Measurements from ENCODE around the gene BRMS1L.
"Not testable (repeated sequence)": the region's sequence is repeated elsewhere in the genome, so short reads cannot be mapped to it uniquely, and the experiment has no call there.

Gene BRMS1L, protein sequence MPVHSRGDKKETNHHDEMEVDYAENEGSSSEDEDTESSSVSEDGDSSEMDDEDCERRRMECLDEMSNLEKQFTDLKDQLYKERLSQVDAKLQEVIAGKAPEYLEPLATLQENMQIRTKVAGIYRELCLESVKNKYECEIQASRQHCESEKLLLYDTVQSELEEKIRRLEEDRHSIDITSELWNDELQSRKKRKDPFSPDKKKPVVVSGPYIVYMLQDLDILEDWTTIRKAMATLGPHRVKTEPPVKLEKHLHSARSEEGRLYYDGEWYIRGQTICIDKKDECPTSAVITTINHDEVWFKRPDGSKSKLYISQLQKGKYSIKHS

DNA sequence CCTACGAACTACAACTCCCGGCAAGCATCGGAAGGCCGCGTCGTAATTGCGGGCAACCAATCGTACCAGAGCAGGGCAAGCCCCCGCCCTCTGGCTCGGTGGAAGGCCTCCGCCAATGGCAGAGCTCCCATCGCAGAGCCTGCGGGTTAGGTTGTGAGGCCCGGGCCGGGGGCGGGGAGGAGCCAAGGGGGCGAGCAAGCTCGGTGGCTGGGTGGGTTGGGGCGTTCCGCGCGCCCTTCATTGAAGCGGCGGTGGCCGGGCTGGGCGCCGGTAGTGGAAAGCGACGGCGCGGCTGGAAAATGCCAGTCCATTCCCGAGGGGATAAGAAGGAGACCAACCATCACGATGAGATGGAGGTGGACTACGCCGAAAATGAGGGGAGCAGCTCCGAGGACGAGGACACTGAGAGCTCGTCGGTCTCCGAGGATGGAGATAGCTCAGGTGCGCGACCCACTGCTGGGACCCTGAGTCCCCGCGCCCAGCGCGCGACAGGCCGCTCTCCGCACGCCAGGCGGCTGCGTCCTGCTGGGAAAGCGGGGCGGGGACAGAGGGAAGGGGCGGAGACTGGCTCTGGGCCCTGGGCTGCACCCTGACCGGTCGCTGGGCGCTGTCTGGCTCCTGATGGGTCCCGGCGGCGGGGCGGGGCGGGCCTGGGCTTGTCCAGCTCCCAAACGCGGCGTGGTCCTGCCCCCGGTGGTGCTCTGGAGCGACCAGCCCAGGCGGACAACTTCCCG, at the start of gene BRMS1L:
BRMS1L (plus strand) TSS at position 121 of the 734 bp plus-strand sequence; CDS start at position 300, 179 bp downstream.
- peak; percentile 100 for DNase-seq

DNA sequence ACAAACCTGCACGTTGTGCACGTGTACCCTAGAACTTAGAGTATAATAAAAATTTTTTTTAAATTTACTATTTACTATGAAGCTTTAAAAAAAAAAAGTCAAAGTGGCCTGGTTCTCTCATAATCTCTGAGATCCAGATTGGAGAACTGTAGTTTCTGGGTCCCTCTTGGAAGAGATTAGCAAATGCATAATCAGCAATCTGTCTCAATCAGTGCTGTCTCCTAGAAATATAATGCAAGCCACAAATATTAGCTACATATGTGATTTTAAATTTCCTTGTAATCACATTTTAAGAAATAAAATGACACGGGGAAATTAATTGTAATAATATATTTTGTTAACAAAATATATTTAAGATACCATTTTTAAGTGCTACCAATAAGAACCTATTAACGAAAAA, 49.3 kb upstream of the BRMS1L start:
- DNase-seq = no peak

DNA sequence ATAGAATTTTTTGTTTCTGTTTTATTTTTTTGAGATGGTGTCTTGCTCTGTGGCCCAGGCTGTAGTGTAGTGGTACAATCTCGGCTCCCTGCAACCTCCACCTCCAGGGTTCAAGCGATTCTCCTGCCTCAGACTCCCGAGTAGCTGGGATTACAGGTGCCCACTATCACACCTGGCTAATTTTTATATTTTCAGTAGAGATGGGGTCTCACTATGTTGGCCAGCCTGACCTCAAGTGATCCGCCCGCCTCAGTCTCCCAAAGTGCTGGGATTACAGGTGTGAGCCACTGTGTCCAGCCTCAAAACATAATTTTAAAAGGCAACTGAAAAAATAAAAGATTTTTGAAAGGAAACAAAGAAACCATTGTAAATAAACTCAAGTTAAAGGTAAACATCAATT, 48.6 kb upstream of the BRMS1L start:
- DNase-seq = not testable (repeated sequence)

DNA sequence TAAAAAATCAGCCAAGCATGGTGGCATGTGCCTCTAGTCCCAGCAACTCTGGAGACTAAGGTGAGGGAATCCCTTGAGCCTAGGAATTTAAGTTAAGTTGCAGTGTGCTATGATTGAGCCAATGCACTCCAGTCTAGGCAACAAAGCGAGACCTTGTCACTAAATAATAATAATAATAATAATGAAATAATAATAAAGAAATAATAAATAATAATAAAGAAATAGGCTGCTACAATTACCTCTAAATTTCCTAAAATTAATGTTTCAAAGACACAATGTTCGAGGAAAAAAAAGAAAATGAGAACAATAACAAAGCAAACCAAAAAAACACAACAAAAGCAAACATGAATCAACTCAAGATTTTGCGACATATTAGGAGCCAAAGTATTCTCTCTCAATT, 46.8 kb upstream of the BRMS1L start:
- no peak for DNase-seq

DNA sequence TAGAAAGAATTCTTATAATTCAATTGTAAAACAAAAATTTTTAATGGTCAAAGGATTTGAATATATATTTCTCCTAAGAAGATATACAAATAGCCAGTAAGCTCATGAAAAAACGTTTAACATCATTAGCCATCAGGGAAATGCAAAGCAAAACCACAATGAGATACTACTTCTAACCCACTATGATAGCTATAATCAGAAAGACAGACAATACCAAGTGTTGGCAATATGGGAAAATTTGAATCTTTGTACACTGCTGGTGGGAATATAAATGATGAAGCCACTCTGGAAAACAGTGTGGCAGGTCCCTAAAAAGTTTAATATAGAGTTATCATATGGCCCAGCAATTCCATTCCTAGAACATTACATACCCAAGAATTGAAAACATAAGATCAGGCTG, 42.4 kb upstream of the BRMS1L start:
- no peak for DNase-seq

DNA sequence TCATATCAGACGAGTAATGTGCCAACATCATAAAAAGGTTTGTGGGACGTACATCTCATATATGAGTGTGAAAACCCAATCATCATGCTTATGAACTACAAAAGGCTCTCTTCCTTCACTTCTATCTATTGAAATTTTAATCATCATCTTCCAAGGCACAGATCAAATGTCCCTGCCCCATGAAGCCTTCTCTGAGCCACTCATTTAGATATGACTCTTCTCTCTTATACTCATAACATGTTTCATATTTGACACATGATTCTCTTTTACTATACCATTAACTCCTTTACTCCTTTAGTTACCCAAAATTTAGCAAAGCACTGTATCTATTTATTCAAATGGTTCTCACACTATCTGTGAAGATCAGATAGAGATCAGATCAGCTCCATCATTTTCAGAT, 39.3 kb upstream of the BRMS1L start:
- DNase-seq = no peak

DNA sequence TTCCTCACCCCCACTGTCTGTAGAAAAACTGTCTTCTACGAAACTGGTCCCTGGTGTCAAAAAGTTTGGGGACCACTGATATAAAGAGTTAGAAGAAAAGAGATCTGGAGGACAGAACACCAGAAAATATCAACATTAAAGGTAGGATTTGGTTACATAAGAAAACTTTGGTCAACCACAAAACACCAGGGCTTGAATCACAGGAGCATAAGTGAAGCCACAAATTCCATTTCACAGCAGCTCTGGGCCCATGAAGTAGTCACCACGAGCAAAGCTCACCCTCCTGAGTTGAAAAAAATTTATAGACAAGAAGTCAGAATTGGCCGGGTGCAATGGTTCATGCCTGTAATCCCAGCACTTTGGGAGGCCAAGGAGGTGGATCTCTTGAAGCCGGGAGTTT, 36.5 kb upstream of the BRMS1L start:
- DNase-seq = no peak

DNA sequence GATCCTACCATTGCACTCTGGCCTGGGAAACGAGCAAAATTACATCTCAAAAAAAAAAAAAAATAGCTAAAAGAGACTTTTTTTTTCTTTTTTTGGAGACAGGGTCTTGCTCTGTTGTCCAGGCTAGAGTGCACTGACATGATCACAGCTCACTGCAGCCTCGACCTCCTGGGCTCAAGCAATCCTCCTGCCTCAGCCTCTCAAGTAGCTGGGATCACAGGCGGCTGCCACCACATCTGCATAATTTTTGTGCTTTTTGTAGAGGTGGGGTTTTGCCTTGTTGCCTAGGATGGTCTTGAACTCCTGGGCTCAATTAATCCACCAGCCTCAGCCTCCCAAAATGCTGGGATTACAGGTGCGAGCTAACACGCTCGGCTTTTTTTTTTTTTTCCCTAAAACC, 28.3 kb upstream of the BRMS1L start:
- no peak for DNase-seq

DNA sequence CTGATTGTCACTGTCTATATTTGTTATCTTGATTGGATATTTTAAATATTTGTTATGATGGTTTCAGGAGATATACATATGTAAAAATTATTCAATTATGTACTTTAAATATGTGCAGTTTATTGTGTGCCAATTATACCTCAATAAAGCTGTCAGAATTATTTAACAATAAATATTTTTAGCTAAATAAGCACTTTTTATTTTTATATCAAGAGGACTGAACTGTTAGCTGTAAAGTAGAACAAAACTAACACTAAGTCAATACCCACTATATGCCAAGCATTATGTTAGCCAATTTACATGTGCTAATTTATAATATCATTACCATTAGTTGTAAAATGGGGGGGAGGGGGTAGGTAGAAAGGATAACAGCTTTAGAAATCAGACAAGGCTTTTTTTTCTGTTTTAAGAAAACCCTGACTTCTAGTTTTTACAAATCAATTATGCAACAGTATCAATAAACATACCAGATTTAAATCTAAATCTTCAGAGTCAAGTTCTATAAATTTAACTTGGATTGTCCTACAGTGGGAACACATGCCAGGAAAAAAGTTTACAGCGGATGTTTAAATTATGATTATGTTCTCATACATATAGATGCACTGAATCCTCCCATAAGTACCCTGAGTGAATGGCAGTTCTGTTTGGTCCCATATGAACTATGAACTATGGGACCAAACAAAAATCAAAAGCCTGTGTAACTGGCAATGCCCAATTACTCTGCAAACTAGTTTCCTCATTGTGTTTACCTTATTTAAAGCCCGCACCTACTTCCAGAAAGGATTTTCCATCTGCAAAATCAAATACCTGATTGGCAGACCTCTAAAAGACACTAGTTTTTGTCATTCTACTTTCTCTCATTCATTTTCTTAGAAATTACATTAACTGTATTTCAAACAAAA, 19.9 kb upstream of the BRMS1L start:
- DNase-seq = no peak

DNA sequence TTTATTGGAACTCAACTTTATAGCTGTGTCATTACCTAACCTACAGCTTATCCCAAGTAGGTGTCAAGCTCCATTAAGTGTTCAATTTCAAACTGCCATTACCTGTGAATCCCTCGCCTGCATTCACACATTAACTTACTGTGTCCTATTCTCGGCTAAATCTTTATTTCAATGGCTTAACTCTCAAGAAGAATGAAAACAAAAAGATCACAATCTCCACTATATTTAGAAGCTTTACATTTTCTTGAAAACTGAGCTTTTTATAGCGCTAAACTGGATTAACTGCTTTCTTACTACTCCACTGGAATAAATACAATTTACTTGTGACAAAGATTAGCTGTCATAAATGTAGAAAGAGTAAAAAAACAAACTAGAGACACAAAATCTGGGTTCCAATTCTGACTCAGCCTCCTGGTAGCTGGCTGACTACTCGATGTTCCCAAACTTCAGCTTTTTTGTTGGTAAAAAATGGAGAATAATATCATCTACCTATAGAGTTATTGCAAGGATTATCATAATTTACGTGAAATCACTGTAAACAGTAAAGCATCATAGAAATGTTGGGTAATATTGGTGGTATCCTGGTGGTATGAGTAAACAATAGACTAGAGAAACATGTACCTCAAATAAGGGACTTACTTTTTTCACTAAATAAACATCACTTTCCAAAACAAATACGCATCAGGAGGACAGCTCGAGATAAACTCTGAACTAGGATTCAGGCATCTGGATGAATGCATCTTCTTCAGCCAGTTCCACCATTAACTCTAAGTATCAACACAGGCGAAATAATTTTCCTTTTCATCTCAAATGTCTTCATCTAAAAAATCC, 18.8 kb upstream of the BRMS1L start:
- peak; percentile 7 for DNase-seq

DNA sequence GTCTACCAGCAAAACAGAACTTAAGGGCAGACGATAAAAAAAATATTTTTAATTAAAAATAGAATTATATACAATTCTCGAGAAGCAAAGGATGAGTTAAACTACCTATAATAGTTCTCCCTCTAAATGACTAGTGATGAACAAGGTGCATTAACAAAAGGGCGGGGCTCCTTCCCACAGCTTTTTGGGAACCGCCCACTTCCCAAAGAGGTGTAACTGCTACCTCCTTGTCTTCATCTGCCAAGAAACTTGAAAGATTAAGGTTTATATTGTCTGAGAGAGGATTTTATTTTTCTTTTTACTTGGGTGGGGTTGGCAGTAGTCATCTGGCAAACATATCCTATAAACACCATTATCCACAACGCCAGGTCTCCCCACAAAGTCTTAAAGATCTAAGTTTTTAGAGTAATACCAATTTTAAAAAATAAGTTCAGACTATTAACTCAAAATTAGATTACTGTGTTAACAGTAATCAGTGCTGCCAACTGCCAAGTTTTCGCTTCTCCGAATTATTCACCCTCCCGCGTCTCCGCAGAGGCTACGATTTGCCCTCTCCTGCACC, 18.0 kb upstream of the BRMS1L start:
- DNase-seq = peak; percentile 20

DNA sequence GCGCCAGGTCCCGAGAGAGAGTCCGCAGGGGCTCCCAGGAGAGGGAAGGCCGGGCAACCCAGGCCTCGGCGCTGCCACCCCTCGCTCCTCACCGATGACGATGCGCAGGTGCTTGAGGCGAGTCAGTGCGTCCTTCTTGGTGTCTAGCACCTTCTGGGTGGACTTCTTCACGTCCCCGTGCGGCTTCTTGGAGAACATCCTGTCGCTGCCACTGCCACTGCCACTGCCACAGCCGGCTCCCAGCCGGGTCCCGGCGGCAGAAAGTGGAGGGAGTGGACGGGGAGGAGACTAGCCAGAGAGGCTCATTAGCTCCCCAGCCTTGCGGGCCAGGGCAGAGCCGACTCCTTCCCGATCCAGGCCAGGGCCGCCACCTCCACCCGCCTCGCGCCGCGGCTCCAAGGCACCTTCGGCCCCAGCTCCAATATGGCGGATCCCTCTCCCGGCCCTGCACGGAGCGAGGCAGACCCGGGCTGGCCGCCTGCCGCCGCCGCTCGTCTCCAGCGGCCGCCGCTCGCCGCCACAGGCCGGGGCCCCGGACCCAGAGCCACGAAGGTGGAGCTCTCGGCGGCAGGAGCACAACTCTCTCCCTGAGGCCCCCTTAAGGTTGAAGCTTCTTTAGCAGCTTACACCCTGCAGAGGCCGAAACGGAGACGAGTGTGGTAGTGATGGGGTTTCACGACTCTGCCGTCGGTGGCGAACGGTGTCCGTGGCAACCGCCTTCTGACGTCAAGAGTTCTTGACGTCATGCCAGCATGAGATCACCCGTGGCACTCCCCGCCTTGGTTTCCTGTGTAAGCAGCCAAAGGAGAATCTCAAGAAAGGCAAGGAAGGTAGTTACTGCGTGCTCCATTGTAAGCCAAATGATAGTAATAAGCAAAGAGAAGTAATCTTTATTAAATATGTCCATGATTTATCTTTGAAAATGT, 17.2 kb upstream of the BRMS1L start, which contains the start of gene RALGAPA1:
RALGAPA1 (minus strand) TSS at position 658 of the 926 bp plus-strand sequence; CDS start at position 198, 460 bp downstream.
- DNase-seq = peak; percentile 99

DNA sequence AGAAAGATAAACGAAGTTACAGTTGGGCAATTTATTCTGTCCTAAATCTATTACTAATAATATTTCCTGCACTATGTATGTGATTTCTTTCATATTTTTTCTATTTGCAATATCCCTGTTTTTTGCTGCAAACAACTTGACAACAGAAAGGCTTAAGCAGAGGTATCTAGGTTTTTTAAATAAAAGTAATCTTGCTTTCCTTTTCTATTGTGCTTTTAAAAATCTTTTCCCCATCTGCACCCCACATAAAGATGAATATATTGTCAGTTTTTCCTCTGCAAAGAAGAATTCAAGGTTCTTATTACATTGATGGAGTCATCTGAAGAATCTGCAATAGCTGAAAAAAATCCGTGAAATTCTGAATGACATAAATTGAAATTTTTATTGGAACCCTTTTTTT, 16.5 kb upstream of the BRMS1L start:
- no peak for DNase-seq

DNA sequence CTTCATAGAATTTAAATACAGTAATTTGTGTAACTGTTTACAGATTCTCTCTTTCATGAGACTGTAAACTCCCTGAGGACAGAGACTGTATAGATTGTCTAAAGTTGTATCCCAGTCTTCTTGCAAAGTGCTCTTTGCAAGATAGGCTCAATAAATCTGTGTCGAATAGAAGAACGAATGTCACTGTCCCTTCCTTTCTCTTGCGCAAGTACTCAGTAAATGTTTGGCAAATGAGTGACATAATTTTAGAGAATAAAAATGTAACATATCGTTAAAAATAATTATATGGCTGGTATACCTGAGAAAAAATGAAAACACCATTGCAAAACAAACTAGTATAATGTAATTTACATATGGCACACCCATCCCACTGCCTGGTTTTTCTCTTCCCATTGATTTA, 15.2 kb upstream of the BRMS1L start:
- DNase-seq = no peak

DNA sequence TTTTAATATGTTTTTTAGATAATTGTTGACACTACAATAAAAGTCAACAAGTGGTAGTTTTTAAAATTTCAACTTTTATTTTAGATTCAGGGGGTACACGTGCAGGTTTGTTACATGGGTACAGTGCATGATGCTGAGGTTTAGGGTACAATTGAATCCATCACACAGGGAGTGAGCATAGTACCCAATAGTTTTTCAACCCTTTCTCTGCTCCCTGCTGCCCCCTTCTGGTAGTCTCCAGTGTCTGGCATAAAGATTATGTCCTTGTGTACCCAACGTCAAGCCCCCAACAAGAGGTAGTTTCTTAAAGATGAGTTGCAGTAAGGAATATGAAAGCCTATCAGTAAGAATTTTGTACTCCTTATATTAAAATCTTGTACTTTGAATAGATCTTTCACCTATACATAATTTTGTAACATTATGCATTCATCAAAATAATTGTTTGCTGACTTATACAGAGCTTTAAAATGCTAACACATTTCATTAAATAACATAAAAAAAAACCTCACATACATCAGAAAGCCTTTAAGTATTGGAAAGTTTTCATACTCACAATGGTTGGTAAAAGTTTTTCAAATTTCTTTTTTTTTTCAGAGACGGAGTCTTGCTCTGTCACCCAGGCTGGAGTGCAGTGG, 11.7 kb upstream of the BRMS1L start:
- no peak for DNase-seq

DNA sequence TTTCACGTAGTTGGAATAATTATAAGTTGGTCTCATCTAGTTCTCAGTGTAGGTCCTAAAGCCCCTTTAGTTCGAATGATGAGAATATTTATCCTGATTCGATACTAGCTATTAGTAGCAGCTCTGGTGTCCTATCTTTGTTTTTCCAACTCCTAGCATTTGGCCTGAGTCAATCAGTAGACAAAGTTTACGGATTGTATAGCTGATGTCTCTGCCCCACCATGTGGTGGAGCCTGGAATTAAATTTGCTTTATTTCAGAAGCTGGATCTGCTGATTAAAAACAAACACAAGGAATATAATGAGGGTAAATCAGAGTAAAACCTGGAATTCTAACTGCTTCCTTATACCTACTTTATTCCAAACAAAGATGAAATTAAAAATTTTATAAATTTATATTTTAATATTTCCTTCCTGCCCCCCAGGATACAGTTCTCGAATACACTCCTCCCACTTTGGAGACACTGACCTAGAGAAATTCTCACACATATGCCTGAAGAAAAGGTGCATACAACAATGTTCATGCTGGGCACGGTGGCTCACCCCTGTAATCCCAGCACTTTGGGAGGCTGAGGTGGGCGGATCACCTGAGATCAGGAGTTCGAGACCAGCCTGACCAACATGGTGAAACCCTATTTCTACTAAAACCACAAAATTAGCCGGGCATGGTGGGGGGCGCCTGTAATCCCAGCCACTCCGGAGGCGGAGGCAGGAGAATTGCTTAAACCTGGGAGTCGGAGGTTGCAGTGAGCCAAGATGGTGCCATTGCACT, 7.6 kb upstream of the BRMS1L start:
- peak; percentile 7 for DNase-seq

DNA sequence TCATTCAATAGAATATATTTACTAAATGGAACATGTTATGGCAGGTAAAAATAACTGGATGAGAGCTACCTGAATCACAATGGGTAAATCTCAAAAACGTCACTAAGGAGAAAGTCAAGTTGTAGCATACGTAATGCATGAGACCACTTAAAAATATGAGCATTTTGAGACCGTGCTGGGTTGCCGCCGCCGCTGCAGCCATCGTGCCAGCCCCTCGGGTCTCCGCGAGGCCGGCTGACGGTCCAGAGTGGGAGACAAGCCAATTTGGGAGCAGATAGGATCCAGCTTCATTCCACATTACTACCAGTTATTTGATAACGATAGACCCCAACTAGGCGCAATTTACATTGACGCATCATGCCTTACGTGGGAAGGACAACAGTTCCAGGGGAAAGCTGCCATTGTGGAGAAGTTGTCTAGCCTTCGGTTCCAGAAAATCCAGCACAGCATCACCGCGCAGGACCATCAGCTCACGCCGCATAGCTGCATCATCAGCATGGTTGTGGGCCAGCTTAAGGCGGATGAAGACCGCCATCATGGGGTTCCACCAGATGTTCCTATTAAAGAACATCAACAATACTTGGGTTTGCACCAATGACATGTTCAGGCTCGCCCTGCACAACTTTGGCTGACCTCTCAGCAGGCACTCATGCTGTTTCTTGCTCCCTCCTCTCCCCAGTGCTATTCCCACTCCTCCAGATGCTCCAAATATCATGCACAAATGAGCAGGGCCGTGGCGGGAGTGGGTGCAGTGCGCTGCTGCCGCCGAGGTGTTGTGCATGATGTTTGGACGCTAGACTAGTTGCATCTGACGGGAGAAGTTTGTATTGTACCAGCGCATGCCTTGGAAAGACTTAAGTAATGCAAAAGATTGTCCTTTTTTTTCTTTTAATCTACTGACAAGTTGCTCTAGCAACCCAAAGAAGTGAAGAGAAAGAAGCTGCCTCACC, 6.3 kb upstream of the BRMS1L start:
- peak; percentile 11 for DNase-seq
